HCEC 1CT (cell line): Measurements from ENCODE around the gene PPP1R16B.

Source experiments
- DNase-seq: peaks from one replicate; pipeline ENCODE4 v3.0.0-alpha.2; 2017

Gene PPP1R16B

DNA sequence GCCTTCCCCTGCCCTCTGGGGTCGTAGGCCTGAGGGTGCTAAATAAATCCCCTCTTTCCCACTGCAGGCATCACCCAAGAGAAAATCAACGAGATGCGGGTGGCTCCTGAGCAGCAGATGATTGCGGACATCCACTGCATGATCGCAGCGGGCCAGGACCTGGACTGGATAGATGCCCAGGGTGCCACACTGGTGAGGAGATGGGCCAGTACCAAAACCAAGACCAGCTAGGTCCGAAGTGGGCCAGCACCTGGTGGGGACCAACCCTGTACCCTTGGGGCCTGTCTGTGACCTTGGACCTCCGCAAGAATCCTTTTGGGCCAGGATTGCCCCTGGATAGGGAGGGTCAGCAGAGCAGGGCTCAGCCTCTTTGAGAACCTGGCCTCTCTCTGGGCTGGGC is 97.1 kb downstream of the PPP1R16B start:
- no peak for DNase-seq

DNA sequence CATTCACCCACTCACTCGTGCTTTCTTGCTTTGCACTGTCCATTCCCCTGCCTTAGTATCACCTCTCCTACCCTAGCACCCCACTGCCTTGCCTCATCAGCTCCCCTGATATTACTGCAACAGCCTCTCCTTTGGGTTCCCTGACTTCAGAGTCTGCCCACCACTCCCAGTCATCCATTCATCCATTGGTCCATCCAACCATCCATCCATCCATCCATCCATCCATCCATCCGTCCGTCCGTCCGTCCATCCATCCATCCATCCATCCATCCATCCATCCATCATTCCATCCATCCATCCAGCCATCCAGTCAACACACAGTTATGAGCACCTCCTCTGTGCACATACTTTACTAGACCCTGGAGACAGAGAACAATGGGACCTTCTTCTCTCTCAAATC is 97.8 kb downstream of the PPP1R16B start:
- no peak for DNase-seq

DNA sequence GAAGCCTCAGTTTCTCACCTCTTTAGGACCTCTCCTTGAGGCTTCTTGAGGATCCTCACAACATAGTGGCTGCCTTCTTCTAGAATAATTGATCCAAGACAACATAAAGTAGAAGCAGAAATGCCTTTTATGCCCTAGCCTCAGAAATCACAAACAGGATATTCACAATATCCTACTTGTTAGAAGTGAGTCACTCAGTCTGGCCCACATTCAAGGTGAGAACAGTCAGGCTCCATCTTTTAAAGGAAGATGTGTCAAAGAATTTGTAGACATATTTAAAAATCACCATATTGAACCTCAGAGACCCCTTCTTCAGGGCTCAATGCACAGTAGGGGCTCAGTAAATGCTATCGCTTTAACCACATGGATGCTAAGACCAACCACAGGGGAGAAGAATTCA is 99.9 kb downstream of the PPP1R16B start:
- DNase-seq = no peak

DNA sequence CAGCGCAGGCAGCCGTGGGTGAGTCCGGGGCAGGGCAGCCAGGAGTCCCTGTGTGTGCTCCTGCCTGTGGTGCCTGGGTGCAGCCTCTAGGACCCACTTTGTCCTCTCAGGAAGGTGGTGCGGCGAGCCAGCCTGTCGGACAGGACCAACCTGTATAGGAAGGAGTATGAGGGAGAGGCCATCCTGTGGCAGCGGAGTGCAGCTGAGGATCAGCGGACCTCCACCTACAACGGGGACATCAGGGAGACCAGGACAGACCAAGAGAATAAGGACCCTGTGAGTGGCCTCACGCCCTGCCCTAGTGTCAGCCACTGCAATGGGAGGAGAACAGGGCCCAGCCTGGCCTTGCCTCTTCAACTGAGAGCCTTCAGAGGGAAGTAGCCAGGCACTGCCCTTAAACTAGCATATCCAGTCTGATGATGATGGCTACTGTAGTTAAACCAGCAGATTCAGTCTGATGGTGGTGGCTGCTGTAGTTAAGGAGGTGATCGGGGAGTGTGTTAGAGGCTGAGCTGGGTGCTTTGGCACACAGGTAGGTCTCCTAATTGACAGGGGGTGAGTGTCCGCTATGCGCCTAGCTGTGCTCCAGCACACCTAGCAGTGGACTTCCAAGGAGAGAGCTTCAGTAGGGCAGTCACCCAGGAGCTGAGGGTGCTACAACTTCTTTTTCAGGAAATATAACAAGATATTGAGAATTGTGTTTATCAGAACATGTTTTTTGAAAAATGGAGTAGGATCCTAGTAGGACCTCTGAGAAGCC is 102.6 kb downstream of the PPP1R16B start:
- no peak for DNase-seq

DNA sequence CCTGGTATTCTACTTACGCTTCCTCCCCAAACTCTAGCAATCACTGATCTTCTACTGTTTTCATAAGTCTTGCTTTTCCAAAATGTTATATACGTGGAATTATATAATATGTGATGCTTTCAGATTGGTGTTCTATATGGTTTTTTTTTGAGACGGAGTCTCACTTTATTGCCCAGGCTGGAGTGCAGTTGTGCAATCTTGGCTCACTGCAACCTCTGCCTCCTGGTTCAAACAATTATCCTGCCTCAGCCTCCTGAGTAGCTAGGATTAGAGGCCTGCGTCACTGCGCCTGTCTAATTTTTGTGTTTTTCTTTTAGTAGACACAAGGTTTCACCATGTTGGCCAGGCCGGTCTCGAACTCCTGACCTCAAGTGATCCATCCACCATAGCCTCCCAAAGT is 109.9 kb downstream of the PPP1R16B start:
- no peak for DNase-seq

DNA sequence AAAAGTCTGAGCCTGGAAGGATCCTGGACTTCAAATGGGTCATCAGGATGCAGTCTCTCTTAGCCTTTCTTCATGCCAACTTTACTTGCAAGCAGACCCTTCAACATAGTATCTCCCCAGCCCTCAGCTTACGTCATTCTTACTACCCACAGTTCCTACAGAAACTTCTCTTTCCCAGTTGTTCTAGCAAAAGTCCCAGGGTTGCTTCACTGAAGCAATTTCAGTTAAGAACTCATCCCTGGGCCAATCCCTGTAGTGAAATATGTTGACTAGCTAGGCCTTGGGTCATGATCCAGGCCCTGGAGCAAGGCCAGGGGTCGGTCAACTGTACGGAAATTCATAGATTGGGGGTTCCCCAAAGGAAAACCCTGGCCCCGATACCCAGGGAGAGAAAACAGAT is 112.2 kb downstream of the PPP1R16B start:
- DNase-seq = no peak

DNA sequence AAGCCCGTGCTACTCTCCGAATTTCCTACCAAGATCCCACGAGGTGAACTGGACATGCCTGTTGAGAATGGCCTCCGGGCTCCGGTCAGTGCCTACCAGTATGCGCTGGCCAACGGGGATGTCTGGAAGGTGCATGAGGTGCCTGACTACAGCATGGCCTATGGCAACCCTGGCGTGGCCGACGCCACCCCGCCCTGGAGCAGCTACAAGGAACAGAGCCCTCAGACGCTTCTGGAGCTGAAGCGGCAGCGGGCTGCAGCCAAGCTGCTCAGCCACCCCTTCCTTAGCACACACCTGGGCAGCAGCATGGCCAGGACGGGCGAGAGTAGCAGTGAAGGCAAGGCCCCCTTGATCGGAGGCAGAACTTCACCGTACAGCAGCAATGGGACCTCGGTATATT is 112.7 kb downstream of the PPP1R16B start:
- no peak for DNase-seq

DNA sequence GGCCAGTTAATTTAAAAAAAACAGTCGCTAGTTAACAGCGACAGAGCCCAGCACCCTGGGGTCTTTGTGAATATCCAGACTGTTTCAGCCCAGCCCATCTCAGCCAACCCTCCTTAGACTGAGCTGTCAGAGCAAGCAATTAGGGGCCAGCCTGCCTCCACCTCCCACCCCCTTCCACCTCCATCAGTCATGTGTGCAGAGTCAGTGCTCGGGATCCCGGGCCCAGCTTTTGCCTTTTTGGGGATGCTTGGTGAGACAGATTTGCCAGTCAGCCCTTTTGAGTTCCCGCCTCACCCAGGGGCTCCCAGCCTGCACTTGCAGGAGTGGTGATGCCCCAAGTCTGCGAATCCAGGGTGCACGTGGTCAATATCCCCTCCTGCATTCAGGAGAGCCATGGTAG is 114.2 kb downstream of the PPP1R16B start:
- no peak for DNase-seq

DNA sequence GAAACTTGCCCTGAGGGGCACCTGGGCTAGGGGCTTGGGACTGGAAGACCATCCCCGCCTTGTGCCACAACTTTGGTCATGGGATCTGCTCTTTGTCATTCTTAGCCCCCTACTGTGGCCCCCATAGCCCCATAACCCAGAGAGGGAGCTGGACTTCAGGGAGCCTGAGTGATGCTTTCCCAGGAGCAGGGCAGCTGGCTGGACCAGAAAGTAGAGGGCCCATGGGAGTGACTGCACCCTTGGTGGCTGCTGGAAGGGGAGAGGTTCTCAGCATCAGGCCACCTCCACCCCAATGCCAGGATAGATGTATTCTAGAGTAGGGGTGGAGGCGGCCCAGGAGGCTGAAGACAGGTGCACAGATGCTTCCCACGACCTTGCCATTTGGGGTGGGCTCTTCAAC is 114.9 kb downstream of the PPP1R16B start:
- no peak for DNase-seq

DNA sequence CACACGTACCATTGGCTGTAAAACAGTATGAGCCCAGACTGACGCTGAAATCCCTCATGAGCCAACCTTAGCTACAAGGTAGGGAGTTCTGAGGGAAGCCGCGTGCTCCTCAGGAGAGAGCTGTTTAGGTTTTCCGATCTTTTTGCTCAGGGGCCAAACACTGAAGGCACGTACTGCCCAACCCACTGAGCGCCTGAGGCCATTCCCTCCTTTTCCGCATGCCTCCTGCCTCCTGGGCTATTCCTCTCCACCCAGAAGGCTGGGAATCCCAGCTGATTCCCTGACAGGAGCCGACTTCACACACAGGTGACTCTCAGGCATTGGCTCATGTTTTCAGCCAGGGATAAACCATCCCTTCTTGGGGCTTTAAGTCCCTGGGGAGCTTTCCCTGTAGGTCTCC is 115.4 kb downstream of the PPP1R16B start:
- no peak for DNase-seq

DNA sequence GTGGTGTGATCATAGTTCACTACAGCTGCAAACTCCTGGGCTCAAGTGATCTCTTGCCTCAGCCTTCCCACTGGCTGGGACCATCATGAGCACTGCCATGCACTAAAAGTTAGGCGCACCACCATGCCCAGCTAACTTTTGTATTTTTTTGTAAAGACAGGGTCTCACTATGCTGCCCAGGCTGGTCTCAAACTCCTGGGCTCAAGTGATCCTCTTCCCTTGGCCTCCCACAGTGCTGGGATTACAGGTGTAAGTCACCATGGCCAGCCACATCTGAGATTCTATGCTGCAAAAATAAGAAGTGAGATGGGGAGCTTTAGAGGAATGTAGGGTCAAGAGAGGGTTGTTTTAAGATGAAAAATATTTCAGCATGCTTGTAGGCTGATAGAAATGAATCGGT is 119.2 kb downstream of the PPP1R16B start:
- DNase-seq = no peak

DNA sequence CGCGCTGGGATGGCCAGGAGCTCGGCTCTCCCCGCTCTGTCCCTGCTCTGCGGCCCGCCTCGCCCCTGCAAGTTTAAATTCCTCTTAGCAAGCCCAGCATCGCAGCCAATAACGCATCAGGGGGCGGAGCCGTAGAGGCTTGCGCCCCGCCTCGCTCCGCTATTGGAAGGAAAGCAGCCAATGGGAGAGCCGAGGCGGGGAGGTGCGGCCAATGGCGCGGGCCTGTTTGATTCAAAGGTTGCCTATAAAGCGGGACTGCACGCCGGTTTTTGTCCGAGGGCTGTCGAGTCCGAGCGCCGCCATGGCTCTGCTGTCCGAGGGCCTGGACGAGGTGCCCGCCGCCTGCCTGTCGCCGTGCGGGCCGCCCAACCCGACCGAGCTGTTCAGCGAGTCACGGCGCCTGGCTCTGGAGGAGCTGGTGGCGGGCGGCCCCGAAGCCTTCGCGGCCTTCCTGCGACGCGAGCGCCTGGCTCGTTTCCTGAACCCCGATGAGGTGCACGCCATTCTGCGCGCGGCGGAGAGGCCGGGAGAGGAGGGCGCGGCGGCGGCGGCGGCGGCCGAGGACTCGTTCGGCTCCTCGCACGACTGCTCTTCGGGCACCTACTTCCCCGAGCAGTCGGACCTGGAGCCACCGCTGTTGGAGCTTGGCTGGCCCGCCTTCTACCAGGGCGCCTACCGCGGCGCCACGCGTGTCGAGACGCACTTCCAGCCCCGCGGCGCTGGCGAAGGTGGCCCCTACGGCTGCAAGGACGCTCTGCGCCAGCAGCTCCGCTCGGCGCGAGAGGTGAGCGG is 120.8 kb downstream of the PPP1R16B start, which contains the start of gene FAM83D:
FAM83D (plus strand) TSS at position 276 of the 792 bp plus-strand sequence; CDS start at position 302, 26 bp downstream.
- DNase-seq = peak; percentile 97

DNA sequence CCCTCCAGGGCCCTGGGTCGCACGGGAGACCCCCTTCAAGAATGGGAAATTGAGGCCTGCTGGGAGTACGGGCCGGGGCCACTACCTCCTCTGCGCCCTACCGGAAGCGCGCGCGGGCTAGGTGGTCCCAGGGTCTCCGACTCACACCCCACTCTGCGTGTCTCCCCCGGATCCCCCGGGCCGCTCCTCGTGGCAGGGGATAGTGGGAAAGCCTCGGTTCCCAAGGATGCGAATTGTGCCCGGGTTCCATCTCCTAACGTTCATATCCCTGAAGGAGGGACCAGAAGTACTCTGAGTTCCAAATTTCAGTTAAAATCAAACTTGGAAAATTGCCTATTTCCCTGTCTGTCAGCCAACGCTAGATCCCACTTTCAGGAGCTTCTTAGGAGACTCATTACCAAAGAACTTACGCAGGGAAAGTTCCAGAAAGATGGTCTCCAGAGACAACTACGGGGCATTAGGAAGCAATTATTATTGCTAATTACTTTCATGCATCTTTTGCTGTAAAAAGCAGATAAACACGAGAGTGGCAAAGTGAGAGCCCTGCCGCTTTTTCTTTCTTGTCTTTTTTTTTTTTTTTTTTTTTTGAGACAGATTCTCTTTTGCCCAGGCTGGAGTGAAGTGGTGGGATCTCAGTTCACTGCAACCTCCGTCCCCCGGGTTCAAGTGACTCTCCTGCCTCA is 121.6 kb downstream of the PPP1R16B start:
- peak; percentile 12 for DNase-seq

DNA sequence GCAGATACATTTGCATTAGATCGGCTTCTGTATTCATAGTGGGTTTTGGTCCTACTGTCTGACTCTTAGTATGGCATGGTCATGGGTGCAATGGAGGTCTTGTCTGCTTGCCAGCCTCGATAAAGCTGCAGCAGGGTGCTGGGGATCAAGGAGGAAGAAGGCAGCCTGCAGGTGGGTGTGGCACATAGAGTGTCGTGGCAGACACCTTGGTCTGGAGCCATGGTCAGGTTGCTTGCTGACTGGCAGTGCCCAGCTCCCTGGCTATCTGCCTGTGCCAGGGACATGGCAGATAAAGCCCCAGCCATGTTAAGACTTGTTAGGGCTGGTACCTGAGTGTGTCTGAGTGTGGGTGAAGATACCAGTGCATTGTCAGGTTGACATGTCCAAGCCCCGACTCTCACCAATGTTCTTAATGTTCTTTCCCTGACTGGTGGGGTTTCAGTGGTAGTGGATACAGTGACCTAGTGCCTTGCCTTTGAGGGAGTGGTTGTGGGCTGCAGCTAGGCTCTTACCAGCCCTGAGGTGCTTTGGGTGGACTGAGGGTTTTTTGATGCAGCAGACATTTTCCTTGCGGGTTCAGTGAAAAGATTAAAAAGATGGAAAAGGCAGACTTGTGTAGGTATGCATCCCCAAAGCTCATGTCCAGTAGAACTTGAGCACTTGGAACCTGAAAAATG is 122.5 kb downstream of the PPP1R16B start:
- DNase-seq = no peak

DNA sequence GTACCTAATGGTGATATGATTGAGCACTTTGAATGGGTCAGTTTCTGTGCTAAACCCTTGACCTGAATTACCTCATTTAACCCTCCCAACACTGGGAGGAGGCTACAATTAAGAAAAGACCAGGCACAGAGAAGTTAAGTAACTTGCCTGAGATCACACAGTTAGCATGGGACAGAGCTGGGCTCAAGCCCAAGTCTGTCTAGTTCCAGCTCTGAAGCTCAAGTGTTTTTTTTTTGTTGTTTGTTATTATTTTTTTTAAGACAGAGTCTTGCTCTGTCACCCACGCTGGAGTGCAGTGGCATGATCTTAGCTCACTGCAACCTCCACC is 124.7 kb downstream of the PPP1R16B start:
- DNase-seq = no peak

DNA sequence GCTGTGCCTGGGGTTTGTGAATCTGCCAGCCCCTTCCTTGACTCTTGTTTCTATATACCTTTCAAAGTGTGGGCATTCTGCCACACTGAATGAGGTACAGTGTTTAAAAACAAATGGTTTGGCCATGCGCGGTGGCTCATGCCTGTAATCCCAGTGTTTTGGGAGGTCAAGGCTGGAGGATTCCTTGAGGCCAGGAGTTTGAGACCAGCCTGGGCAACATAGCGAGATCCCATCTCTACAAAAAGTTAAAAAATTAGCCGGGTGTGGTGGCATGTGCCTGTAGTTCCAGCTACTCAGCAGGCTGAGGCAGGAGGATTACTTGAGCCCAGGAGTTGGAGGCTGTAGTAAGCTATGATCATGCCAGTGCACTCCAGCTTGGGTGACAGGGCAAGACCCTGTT is 126.5 kb downstream of the PPP1R16B start:
- no peak for DNase-seq

DNA sequence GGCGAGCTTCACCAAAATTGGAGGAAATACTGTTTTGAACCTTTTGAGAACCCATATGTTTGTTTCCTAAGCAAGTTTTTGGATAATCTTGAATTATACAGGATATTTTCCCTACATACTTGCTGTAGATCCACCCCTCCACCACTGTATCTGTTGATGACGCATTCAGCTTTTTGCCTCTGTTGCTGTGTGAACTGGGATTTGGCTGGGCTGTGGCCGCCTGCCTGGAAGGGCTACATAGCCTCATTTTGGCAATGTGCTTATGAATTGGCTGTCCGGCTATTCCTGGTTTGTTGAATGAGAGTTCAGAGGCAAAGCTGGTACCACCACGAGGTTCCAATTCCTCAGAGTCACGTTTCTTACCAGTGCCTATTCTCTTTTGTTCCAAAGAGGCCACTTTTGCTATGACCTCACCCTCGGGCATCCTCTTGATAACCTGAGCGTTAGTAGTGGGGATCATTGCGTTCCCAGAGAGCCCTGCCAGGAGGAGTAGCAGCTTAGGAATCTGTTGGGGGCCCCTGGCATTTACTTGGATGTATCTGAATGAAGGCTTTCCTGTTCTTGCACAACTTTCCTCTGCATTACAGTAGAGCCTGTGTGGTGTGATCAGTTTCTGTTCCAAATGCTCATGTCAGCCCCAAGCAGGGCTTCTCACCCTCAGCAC is 127.1 kb downstream of the PPP1R16B start:
- DNase-seq = peak; percentile 22

DNA sequence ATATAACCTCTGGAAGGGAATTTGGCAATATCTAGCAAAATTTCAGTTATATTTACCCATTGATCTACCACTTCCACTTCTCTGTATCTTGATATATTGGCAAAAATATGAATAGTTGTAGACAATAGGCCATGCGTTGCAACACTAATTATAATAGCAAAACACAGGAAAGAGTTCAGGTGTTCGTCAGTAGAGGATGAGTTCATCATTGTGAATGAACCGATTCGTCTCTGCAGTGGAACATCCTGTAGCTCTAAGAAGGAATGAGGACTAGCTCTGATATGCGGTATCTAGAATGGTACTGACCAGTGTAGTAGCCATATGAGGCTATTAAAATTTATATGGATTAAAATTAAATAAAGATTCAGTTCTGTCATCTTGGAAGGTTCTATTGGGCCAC is 129.0 kb downstream of the PPP1R16B start:
- DNase-seq = no peak

DNA sequence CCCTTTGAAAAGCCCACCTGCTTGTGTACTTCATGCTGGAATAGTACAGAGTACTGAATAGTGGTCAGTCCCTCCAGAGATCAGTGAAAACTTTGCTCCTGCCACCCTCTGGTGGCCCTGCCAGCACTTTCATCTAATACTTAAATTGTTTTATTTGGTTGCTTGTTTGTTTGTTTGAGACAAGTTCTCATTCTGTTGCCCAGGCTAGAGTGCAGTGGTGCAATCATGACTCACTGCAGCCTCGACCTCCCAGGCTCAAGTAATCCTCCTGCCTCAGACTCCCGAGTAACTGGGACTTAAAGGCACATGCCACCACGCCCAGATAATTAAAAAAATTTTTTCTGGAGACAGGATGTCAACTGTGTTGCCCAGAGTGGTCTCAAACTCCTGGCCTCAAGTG is 129.8 kb downstream of the PPP1R16B start:
- DNase-seq = peak; percentile 64

DNA sequence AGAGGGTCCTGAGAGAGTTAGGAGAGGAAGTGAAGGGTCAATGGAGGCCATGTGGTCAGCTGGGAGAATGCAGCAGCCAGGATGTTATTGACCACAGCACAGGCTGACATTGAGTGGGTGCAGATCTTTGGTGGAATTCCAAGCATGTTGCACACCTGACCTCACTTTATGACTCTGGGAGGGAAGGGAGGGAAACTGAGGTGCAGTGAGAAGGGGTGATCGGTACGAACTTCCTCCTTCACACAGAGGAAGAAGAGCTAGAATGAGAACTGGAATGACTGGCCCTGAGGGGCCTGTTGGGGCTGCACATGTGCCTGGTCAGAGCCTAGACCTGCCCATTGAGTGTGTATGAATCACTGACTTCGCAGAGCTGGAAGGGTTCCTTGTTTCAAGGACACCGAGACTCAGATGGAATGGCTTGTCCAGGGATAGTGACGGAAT is 130.5 kb downstream of the PPP1R16B start:
- no peak for DNase-seq

DNA sequence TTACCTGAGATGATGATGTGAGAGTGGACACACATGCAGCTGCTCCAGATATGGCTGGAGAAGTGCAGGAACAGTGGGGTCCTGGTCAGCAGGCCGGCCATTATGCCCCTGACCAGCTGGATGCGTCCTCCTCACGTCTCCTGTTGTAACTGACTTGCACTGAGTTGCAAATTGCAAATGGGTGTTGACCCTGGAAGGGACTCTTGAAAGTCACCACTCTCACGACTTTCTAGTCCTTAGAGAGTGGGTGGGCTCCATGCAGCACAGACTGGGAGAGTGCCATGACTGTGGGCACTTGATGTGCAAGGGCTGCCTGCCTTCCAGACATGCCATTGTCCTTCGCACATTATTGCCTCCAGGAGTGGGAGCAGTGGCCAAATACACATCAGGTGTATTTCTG is 131.5 kb downstream of the PPP1R16B start:
- no peak for DNase-seq

DNA sequence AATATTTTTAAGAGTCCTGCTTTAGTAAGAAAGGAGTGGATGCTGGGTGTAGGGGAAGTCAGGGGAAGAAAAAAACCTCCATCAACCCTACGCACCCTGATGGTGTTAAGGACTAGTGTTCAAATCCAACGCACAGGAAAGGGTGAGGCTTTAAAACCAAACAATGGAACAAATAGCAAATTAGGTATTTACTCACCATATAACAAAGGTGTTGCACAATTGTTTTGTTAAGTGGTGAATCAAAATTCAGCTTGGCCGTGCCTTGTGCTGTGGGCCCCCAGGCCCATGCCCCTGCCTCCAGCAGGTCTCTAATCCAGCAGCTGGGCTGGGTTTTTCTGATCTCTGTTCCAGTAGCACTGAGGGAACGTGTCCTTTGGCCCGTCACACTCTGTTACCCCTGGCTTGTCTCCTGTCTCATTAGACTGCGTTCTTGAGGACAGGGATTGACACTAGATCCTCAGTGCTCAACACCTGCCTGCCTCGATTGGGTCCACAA is 132.5 kb downstream of the PPP1R16B start:
- no peak for DNase-seq

DNA sequence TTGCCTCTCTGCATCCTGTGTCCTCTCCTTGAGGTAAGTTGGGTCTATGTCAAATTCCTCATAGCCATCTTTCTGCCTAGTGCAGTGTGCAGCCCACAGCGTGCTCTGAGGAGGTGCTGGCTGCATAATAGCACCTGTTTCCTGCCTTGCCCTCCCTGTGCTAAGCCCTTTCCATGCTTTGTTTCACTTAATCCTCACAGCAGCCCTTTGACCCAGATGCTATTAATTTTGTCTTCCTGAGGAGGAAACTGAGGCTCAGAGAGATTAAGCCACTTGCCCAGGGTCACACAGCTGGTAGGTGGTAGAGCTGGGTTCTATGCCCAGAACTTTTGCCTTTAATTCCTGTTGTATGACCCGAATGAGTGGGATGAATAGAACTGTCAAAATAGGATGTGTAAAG is 134.2 kb downstream of the PPP1R16B start:
- no peak for DNase-seq
